Neural cell (in vitro differentiated cells): ENCODE measurements around the gene MINDY3. TPM values are rescaled to one million over a fixed set of nuclear protein-coding genes. Genes with fewer than 3 reads are reported as not detected.

Source experiments
- H2AFZ ChIP-seq: fragments of 200-600, 300-800 bp; sonication (generic), shearing (Covaris generic); 2 replicates; pipeline ENCODE4 v1.6.0; 2014; ENCODE audit warnings: low read depth, mild to moderate bottlenecking, antibody characterized with exemption, low read length, moderate library complexity
- H3F3A ChIP-seq: fragments of 200-600 bp; shearing (Covaris generic); 2 replicates; pipeline ENCODE4 v1.6.1; 2016; ENCODE audit warnings: mild to moderate bottlenecking, moderate library complexity, mixed read lengths, antibody characterized with exemption, low read length; ENCODE audit not compliant: insufficient read depth, poor library complexity, severe bottlenecking
- H3K27ac ChIP-seq: fragments of 200-600, 300-800 bp; sonication (generic), shearing (Covaris generic); 2 replicates; pipeline ENCODE4 v1.5.1; 2014; ENCODE audit warnings: mild to moderate bottlenecking, low read length, moderate library complexity
- H3K27me3 ChIP-seq: fragments of 300-800, 200-600 bp; sonication (generic), shearing (Covaris generic); 2 replicates; pipeline ENCODE4 v1.6.0; 2014; ENCODE audit warnings: mild to moderate bottlenecking, low read depth, low read length, moderate library complexity; ENCODE audit not compliant: insufficient read depth
- H3K36me3 ChIP-seq: fragments of 300-800, 200-600 bp; sonication (generic), shearing (Covaris generic); 2 replicates; pipeline ENCODE4 v1.5.1; 2014; ENCODE audit warnings: mild to moderate bottlenecking, antibody characterized with exemption, low read length, moderate library complexity; ENCODE audit not compliant: insufficient read depth
- H3K4me2 ChIP-seq: fragments of 300-800, 200-600 bp; sonication (generic), shearing (Covaris generic); 2 replicates; pipeline ENCODE4 v1.6.0; 2014; ENCODE audit warnings: mild to moderate bottlenecking, low read length
- H3K4me3 ChIP-seq: fragments of 300-800, 200-600 bp; sonication (generic), shearing (Covaris generic); 2 replicates; pipeline ENCODE4 v1.5.1; 2014; ENCODE audit warnings: mild to moderate bottlenecking, low read length, moderate library complexity
- H3K79me2 ChIP-seq: fragments of 200-600 bp; shearing (Covaris generic); replicated peaks from 2 replicates; pipeline ENCODE4 v1.6.0; 2014; ENCODE audit warnings: mild to moderate bottlenecking, low read length, moderate library complexity; ENCODE audit not compliant: insufficient read depth
- H3K9ac ChIP-seq: fragments of 300-800, 200-600 bp; sonication (generic), shearing (Covaris generic); 2 replicates; pipeline ENCODE4 v1.6.1; 2016; ENCODE audit warnings: mild to moderate bottlenecking, low read length, mixed read lengths
- H3K9me2 ChIP-seq: fragments of 200-600 bp; shearing (Covaris generic); 2 replicates; pipeline ENCODE4 v1.6.1; 2016; ENCODE audit warnings: mild to moderate bottlenecking, low read length, mixed read lengths; ENCODE audit not compliant: insufficient read depth
- H3K9me3 ChIP-seq: fragments of 200-600, 300-800 bp; sonication (generic), shearing (Covaris generic); 2 replicates; pipeline ENCODE4 v1.6.1; 2016; ENCODE audit warnings: mild to moderate bottlenecking, mixed run types, low read length, moderate library complexity, mixed read lengths
- H4K20me1 ChIP-seq: fragments of 200-600 bp; shearing (Covaris generic); 2 replicates; pipeline ENCODE4 v1.6.1; 2016; ENCODE audit warnings: mild to moderate bottlenecking, mixed run types; ENCODE audit not compliant: insufficient read depth
- CTCF ChIP-seq: fragments of 450-650 bp; IDR thresholded peaks from 2 replicates; pipeline ENCODE4 v1.5.1; 2014; ENCODE audit warnings: antibody characterized with exemption, mild to moderate bottlenecking, moderate library complexity; ENCODE audit not compliant: poor library complexity, severe bottlenecking
- EP300 ChIP-seq: fragments of 450-650 bp; conservative IDR thresholded peaks from 2 replicates; pipeline ENCODE4 v1.6.1; 2014; ENCODE audit warnings: antibody characterized with exemption, mild to moderate bottlenecking, moderate library complexity; ENCODE audit not compliant: poor library complexity, severe bottlenecking
- EZH2 ChIP-seq: fragments of 200-600, 300-800 bp; shearing (Covaris generic), sonication (generic); IDR thresholded peaks from 2 replicates; pipeline ENCODE4 v1.6.1; 2014; ENCODE audit warnings: antibody characterized with exemption, low read length, borderline replicate concordance, mild to moderate bottlenecking; ENCODE audit not compliant: insufficient read depth, poor library complexity, severe bottlenecking
- MXI1 ChIP-seq: fragments of 450-650 bp; conservative IDR thresholded peaks from 2 replicates; pipeline ENCODE4 v1.6.1; 2014; ENCODE audit warnings: antibody characterized with exemption, mild to moderate bottlenecking; ENCODE audit not compliant: poor library complexity, severe bottlenecking
- POLR2AphosphoS5 ChIP-seq: IDR thresholded peaks from 2 replicates; pipeline ENCODE4 v1.6.1; 2012
- RAD21 ChIP-seq: fragments of 450-650 bp; conservative IDR thresholded peaks from 2 replicates; pipeline ENCODE4 v1.6.1; 2014; ENCODE audit warnings: antibody characterized with exemption, mild to moderate bottlenecking, moderate library complexity
- REST ChIP-seq: IDR thresholded peaks from 2 replicates; pipeline ENCODE4 v1.6.1; 2012; ENCODE audit warnings: borderline replicate concordance
- SMC3 ChIP-seq: fragments of 450-650 bp; conservative IDR thresholded peaks from 2 replicates; pipeline ENCODE4 v1.6.1; 2014; ENCODE audit warnings: antibody characterized with exemption, mild to moderate bottlenecking, moderate library complexity; ENCODE audit not compliant: poor library complexity
- TAF1 ChIP-seq: IDR thresholded peaks from 2 replicates; pipeline ENCODE4 v1.6.1; 2012; ENCODE audit warnings: low read depth
- polyA plus RNA-seq: library from polyadenylated mRNA; depleted of rRNA; stranded (reverse); fragments of >200 nt; gene quantifications from 2 replicates; pipeline ENCODE4 v1.2.3, GENCODE V29; 2014

The MINDY3 gene
- polyA plus RNA-seq, 1 donor from 2014 or later: 56.5 TPM

GRCh38 chr10:15868006-15868405 lies 7.7 kb upstream of the MINDY3 start:
- H3K4me2 ChIP-seq: no peak overlapping the region
- no peaks in the 10 kb centered on the region for H3K9me3 ChIP-seq
- H3K4me3 ChIP-seq: no peak overlapping the region
- H3K36me3 ChIP-seq: no peaks in the 10 kb centered on the region
- no peak overlapping the region for H2AFZ ChIP-seq
- TF ChIP-seq SMC3 (no peak), CTCF (no peak), POLR2AphosphoS5 (no peak), REST (no peak), RAD21 (no peak), EZH2 (no peak), TAF1 (no peak), EP300 (no peak), MXI1 (no peak)
- no peaks in the 10 kb centered on the region for H3K79me2 ChIP-seq
- peaks cover 53% of the 10 kb centered on the region for H3K27me3 ChIP-seq
- H3F3A ChIP-seq: no peaks in the 10 kb centered on the region
- H3K9ac ChIP-seq: no peak overlapping the region
- no peaks in the 10 kb centered on the region for H4K20me1 ChIP-seq
- H3K9me2 ChIP-seq: no peaks in the 10 kb centered on the region
- H3K27ac ChIP-seq: no peak overlapping the region

- peaks cover 52% of the 10 kb centered on the region for H3K27me3 ChIP-seq
Measured at GRCh38 chr10:15865304-15865703, 5.0 kb upstream of the MINDY3 start.

More at GRCh38 chr10:15865304-15865703, 5.0 kb upstream of the MINDY3 start:
- Histone ChIP-seq H3K27ac (no peak overlapping the region), H3K4me3 (no peak overlapping the region), H3K9ac (no peak overlapping the region), H3K79me2 (no peaks in the 10 kb centered on the region), H3K9me2 (no peaks in the 10 kb centered on the region), H3F3A (no peaks in the 10 kb centered on the region), H3K4me2 (no peak overlapping the region), H3K9me3 (no peaks in the 10 kb centered on the region), H3K36me3 (no peaks in the 10 kb centered on the region), H4K20me1 (no peaks in the 10 kb centered on the region), H2AFZ (no peak overlapping the region)
- TF ChIP-seq POLR2AphosphoS5: no peak
- no peak for TF ChIP-seq EP300
- TF ChIP-seq TAF1: no peak
- TF ChIP-seq RAD21: no peak
- no peak for TF ChIP-seq REST
- TF ChIP-seq MXI1: no peak
- no peak for TF ChIP-seq CTCF
- no peak for TF ChIP-seq EZH2
